ENCODE measurements around the gene FOXP1. TPM values are rescaled to one million over a fixed set of nuclear protein-coding genes. Genes with fewer than 3 reads are reported as not detected.

The FOXP1 gene
- total RNA-seq, 4 donors from 2014 or later, result 181 to 225 (median 205) TPM

DNA sequence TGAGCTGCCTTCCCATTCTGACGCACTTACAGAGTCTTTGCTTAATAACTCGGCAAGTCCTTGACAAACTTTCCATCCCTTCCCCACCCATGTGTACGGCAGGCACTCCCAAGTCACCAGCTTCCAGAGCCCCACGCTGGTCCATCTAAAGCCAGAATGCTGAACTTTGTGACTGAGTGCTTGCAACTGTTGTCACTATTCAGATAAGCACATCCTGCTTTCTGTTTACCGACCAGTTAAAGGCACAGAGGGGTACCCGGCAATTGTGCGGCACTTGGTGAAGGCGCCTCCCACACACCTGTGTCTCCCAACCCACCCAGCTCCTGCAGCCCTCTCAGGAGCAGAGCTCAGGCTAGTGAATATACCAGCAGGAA lies 430.6 kb downstream of the FOXP1 start:
- Histone ChIP-seq H3K9me3 (no peaks in the 10 kb centered on the region), H3K27me3 (no peaks in the 10 kb centered on the region), H3K4me1 (peaks cover 0 to 41% (median 3%) of the 10 kb centered on the region in 4 donors), H3K4me3 (no peak overlapping the region), H3K36me3 (no peaks in the 10 kb centered on the region), H3K27ac (replicated peaks in 1 of 4) (no peak overlapping the region)
- WGBS, result 84% methylated on average over 5 of the region's 8 CpGs
- intact Hi-C loops (cut with DNase I), result loop anchor here (5.0 kb wide), 1 partner anchor 34 kb away; no protein-coding TSS in a partner anchor
- DNase-seq (ENCODE audit: extremely low spot score), result no peak
- no peak for TF ChIP-seq POLR2A (IDR thresholded peaks at IDR 0.05; ENCODE audit: low read depth)
- TF ChIP-seq, protein P1, sequence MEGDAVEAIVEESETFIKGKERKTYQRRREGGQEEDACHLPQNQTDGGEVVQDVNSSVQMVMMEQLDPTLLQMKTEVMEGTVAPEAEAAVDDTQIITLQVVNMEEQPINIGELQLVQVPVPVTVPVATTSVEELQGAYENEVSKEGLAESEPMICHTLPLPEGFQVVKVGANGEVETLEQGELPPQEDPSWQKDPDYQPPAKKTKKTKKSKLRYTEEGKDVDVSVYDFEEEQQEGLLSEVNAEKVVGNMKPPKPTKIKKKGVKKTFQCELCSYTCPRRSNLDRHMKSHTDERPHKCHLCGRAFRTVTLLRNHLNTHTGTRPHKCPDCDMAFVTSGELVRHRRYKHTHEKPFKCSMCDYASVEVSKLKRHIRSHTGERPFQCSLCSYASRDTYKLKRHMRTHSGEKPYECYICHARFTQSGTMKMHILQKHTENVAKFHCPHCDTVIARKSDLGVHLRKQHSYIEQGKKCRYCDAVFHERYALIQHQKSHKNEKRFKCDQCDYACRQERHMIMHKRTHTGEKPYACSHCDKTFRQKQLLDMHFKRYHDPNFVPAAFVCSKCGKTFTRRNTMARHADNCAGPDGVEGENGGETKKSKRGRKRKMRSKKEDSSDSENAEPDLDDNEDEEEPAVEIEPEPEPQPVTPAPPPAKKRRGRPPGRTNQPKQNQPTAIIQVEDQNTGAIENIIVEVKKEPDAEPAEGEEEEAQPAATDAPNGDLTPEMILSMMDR (IDR thresholded peaks at IDR 0.05), result no peak
- no peak for TF ChIP-seq POLR2AphosphoS5 (IDR thresholded peaks at IDR 0.05)
- no peak for TF ChIP-seq EP300 (IDR thresholded peaks at IDR 0.05)

DNA sequence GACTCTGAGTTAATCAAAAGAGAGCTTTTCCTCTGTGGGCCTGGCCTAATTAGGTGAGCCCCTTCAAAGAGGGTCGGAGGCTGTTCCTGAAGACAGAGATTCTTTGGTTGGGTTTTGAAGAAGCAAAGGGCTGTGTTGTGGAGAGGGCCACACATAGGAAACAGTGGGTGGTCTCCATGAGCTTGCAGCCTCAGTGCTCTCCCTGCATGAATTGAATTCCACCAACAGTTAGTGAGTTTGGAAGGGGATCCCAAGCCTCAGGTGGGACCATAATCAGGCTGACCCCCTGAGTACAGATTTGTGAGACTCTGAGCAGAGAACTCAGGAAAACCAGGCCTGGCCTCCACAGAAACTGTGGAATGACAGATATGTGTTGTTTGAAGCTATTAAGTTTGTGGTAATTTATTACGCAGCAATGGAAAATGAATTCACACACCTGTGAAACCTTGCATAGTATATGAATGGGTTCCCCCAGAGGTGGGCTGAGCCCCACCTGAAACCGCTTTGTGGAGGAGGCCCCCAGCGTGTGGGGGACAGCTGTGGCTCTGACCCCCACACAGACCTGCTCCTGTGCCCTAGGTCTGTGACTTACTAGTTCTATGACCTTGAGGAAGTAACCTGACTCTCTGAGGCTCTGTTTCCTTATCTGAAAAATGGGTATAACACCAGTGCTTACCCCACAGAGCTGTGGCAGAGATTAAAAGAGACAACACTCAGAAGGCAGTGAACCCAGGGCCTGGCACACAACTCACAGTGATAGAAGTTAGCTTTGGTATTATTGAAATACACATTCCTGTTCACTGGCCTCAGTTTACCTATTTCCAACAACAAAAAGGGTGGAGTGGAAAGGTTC lies 431.3 kb downstream of the FOXP1 start:
- intact Hi-C loops (cut with DNase I), result loop anchor here (5.0 kb wide), 1 partner anchor 35 kb away; no protein-coding TSS in a partner anchor
- peaks cover 0 to 40% (median 3%) of the 10 kb centered on the region in 4 donors for H3K4me1 ChIP-seq
- DNase-seq (ENCODE audit: extremely low spot score), result no peak
- no peak overlapping the region for H3K27ac ChIP-seq (replicated peaks in 1 of 4)
- no peaks in the 10 kb centered on the region for H3K9me3 ChIP-seq
- no peaks in the 10 kb centered on the region for H3K27me3 ChIP-seq
- no peak overlapping the region for H3K4me3 ChIP-seq
- no peak for TF ChIP-seq POLR2AphosphoS5 (IDR thresholded peaks at IDR 0.05)
- no peak for TF ChIP-seq POLR2A (IDR thresholded peaks at IDR 0.05; ENCODE audit: low read depth)
- no peak for TF ChIP-seq EP300 (IDR thresholded peaks at IDR 0.05)
- TF ChIP-seq, protein P1 (IDR thresholded peaks at IDR 0.05), result no peak
- no peaks in the 10 kb centered on the region for H3K36me3 ChIP-seq
- 91% methylated on average over 3 of the region's 4 CpGs for WGBS

DNA sequence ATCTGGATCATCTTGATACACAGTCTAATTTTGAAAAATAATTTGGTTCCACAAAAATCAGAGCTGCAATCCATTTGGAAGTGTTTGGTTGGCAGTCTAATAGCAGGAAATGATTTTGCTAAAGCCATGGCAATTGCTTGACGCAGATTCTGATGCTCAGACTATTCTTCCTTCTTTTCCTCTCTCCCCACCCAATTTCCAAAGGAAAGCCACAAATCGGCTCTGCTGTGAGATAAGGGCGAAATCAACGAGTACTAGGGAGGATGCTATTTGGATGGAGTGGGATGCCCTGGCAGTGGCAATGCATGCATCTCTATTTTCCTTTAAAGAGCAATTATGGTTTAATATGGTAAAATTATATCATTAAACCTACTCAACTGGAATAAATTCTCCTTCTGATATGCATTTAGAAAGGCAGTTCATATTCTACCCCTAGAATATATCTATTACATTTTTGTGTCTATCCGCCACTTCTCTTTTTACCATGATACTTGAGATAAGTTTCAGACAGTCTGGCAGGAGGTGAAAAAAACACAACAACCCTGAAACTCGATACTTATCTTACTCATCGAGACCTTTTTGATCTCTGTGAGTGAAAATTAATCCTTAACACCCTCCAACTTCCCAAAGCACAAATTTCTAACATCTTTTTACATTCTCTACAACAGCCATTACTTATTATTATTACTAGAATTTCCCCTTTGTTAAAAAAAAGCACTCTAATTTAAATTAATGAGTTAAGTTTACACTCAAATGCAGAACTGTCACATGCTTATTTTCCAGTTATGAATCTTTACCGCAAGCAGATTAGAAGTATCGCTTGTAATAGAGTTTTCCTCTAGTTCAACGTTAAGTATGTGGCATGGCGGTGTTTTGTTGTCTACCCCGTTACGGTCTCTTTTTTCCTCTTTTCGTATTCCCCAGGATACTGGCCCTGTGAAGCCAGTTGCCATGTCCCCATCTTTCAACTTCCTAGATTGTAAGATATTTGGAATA lies 433.3 kb downstream of the FOXP1 start:
- 83% methylated on average over 14 of the region's 14 CpGs for WGBS
- intact Hi-C loops (cut with DNase I), result loop anchor here (5.0 kb wide), 1 partner anchor 37 kb away; no protein-coding TSS in a partner anchor

GRCh38 chr3:71148455-71149060 lies 435.0 kb downstream of the FOXP1 start:
- Histone ChIP-seq H3K36me3 (no peaks in the 10 kb centered on the region), H3K4me1 (peaks cover 0 to 31% (median 4%) of the 10 kb centered on the region in 4 donors), H3K27me3 (no peaks in the 10 kb centered on the region), H3K27ac (replicated peaks in 1 of 4) (no peak overlapping the region), H3K4me3 (no peak overlapping the region), H3K9me3 (no peaks in the 10 kb centered on the region)
- 58% methylated on average over 1 of the region's 1 CpG for WGBS
- TF ChIP-seq POLR2AphosphoS5 (IDR thresholded peaks at IDR 0.05) (no peak), EP300 (IDR thresholded peaks at IDR 0.05) (no peak), POLR2A (IDR thresholded peaks at IDR 0.05; ENCODE audit: low read depth) (no peak)
- TF ChIP-seq, protein P1 (IDR thresholded peaks at IDR 0.05), result no peak
- DNase-seq (ENCODE audit: extremely low spot score), result no peak
- intact Hi-C loops (cut with DNase I), result no loop called here

More for the DNA sequence above, 433.3 kb downstream of the FOXP1 start:
- TF ChIP-seq POLR2A (IDR thresholded peaks at IDR 0.05; ENCODE audit: low read depth), result no peak
- no peak for TF ChIP-seq EP300 (IDR thresholded peaks at IDR 0.05)
- no peak for TF ChIP-seq POLR2AphosphoS5 (IDR thresholded peaks at IDR 0.05)
- TF ChIP-seq, protein P1 (IDR thresholded peaks at IDR 0.05), result no peak
- no peak for DNase-seq (ENCODE audit: extremely low spot score)
- Histone ChIP-seq H3K4me3 (no peak overlapping the region), H3K9me3 (no peaks in the 10 kb centered on the region), H3K27me3 (no peaks in the 10 kb centered on the region), H3K4me1 (peaks cover 0 to 26% (median 4%) of the 10 kb centered on the region in 4 donors), H3K27ac (replicated peaks in 1 of 4) (no peak overlapping the region), H3K36me3 (no peaks in the 10 kb centered on the region)

All from esophagus muscularis mucosa (tissue), 4 donors.